Fibroblast of skin of abdomen (primary cell): ENCODE results near the gene VPS37B.

ENCODE experiments used
- DNase-seq: peaks from one replicate; pipeline ENCODE4 v3.0.0-alpha.2; 2013

The VPS37B gene

GRCh38 chr12:122865268-122866231 lies 30.4 kb downstream of the VPS37B start:
- no peak for DNase-seq

- DNase-seq, result no peak
Measured at GRCh38 chr12:122864894-122865253, 31.1 kb downstream of the VPS37B start.

GRCh38 chr12:122862872-122863701 lies 32.8 kb downstream of the VPS37B start:
- no peak for DNase-seq

- DNase-seq, result no peak
Measured at GRCh38 chr12:122862110-122862634, 33.8 kb downstream of the VPS37B start.

GRCh38 chr12:122861587-122861970 lies 34.3 kb downstream of the VPS37B start:
- DNase-seq, result no peak

GRCh38 chr12:122860854-122861586 lies 34.9 kb downstream of the VPS37B start:
- DNase-seq, result no peak

- DNase-seq, result peak; percentile 74
Measured at GRCh38 chr12:122860040-122860853, 35.7 kb downstream of the VPS37B start.

GRCh38 chr12:122859303-122860039 lies 36.5 kb downstream of the VPS37B start:
- DNase-seq, result no peak

- no peak for DNase-seq
Measured at GRCh38 chr12:122858591-122859302, 37.2 kb downstream of the VPS37B start.

GRCh38 chr12:122858171-122858570 lies 37.8 kb downstream of the VPS37B start:
- DNase-seq, result no peak

GRCh38 chr12:122856999-122857671 lies 38.8 kb downstream of the VPS37B start:
- DNase-seq, result no peak

GRCh38 chr12:122855928-122856831 lies 39.7 kb downstream of the VPS37B start:
- DNase-seq, result no peak

- DNase-seq, result no peak
Measured at GRCh38 chr12:122855071-122855829, 40.7 kb downstream of the VPS37B start.

- no peak for DNase-seq
Measured at GRCh38 chr12:122854554-122854953, 41.4 kb downstream of the VPS37B start.

GRCh38 chr12:122853582-122854245 lies 42.2 kb downstream of the VPS37B start:
- no peak for DNase-seq

GRCh38 chr12:122852336-122853275 lies 43.3 kb downstream of the VPS37B start:
- no peak for DNase-seq
